CD14-positive monocyte (primary cell): ENCODE measurements around the gene MAD1L1. TPM values are rescaled to one million over a fixed set of nuclear protein-coding genes. Genes with fewer than 3 reads are reported as not detected.

Experiments used
- DNase-seq, 3 donors: peaks; one replicate each; pipeline ENCODE4 v3.0.0-alpha.2; 2011 to 2022
- H2AFZ ChIP-seq: 2 replicates; pipeline ENCODE4 v1.6.0; 2012; ENCODE audit warnings: mild to moderate bottlenecking, low read depth, low read length, inconsistent platforms; ENCODE audit not compliant: insufficient read depth, poor library complexity, severe bottlenecking
- H3K27ac ChIP-seq, 2 donors: 1 replicate in 1 of 2; 2 replicates in 1 of 2; pipeline ENCODE4 v1.5.1; 2012 to 2013; ENCODE audit warnings: low read length in 2 of 2, control low read depth in 1 of 2, inconsistent platforms in 1 of 2, low read depth in 1 of 2, mild to moderate bottlenecking in 1 of 2
- H3K27me3 ChIP-seq, 2 donors: one replicate each; pipeline versions ENCODE4 v1.6.0 to v1.6.1; 2011 to 2013; ENCODE audit warnings: low read length in 2 of 2; ENCODE audit not compliant: control insufficient read depth in 2 of 2, insufficient read depth in 2 of 2
- H3K36me3 ChIP-seq, 2 donors: replicated peaks in 1 of 2; 1 replicate in 1 of 2; 2 replicates in 1 of 2; pipeline versions ENCODE4 v1.5.1 to v1.6.1; 2012 to 2013; ENCODE audit warnings: low read length in 2 of 2, control low read depth in 1 of 2, inconsistent platforms in 1 of 2, mild to moderate bottlenecking in 1 of 2; ENCODE audit not compliant: insufficient read depth in 2 of 2, control insufficient read depth in 1 of 2
- H3K4me1 ChIP-seq, 2 donors: 1 replicate in 1 of 2; 2 replicates in 1 of 2; pipeline versions ENCODE4 v1.5.1 to v1.6.1; 2012 to 2013; ENCODE audit warnings: low read length in 2 of 2, control low read depth in 1 of 2, inconsistent platforms in 1 of 2, mild to moderate bottlenecking in 1 of 2, moderate library complexity in 1 of 2; ENCODE audit not compliant: insufficient read depth in 2 of 2, control insufficient read depth in 1 of 2
- H3K4me2 ChIP-seq: replicated peaks from 2 replicates; pipeline ENCODE3; 2012; ENCODE audit warnings: low read length, moderate library complexity, mild to moderate bottlenecking; ENCODE audit not compliant: poor library complexity, severe bottlenecking; ENCODE audit errors: extremely low read depth
- H3K4me3 ChIP-seq, 3 experiments: fragments of 200-600 bp in 1 of 3; sonication (generic) in 1 of 3; replicated peaks in 1 of 3; 1 replicate in 2 of 3; 2 replicates in 1 of 3; pipeline ENCODE4 v1.5.1; 2011 to 2013; ENCODE audit warnings: low read length in 3 of 3, mild to moderate bottlenecking in 3 of 3, control low read depth in 2 of 3, low read depth in 2 of 3, inconsistent platforms in 1 of 3, moderate library complexity in 1 of 3
- H3K79me2 ChIP-seq: 2 replicates; pipeline ENCODE4 v1.6.0; 2012; ENCODE audit warnings: mild to moderate bottlenecking, control low read depth, inconsistent platforms, low read length, moderate library complexity; ENCODE audit not compliant: insufficient read depth
- H3K9ac ChIP-seq: 2 replicates; pipeline ENCODE4 v1.6.0; 2017; ENCODE audit warnings: low read length, mild to moderate bottlenecking; ENCODE audit not compliant: insufficient read depth, poor library complexity, severe bottlenecking
- H3K9me3 ChIP-seq, 2 donors: replicated peaks in 1 of 2; 1 replicate in 1 of 2; 2 replicates in 1 of 2; pipeline versions ENCODE4 v1.5.1 to v1.6.1; 2012 to 2013; ENCODE audit warnings: low read length in 2 of 2, control low read depth in 1 of 2; ENCODE audit not compliant: control insufficient read depth in 1 of 2, insufficient read depth in 1 of 2
- H4K20me1 ChIP-seq: 2 replicates; pipeline ENCODE4 v1.6.0; 2012; ENCODE audit warnings: mild to moderate bottlenecking, low read length, control low read depth, moderate library complexity; ENCODE audit not compliant: insufficient read depth
- H3K27ac Mint-ChIP-seq, 7 donors: one replicate each; pipeline ENCODE4 v1.8.0; 2020; ENCODE audit warnings: mild to moderate bottlenecking in 7 of 7, mixed read lengths in 7 of 7, moderate library complexity in 6 of 7, inconsistent platforms in 2 of 7
- H3K27me3 Mint-ChIP-seq, 3 donors: one replicate each; pipeline ENCODE4 v1.8.0; 2021 to 2022; ENCODE audit warnings: low read depth in 3 of 3, mild to moderate bottlenecking in 3 of 3, mixed read lengths in 3 of 3, moderate library complexity in 3 of 3, inconsistent platforms in 1 of 3
- H3K36me3 Mint-ChIP-seq, 2 donors: one replicate each; pipeline ENCODE4 v1.8.0; 2020; ENCODE audit warnings: mixed read lengths in 2 of 2, inconsistent platforms in 1 of 2, mild to moderate bottlenecking in 1 of 2
- H3K4me1 Mint-ChIP-seq: one replicate; pipeline ENCODE4 v1.8.0; 2020; ENCODE audit warnings: mild to moderate bottlenecking, mixed read lengths
- H3K4me3 Mint-ChIP-seq, 2 donors: one replicate each; pipeline ENCODE4 v1.8.0; 2020; ENCODE audit warnings: mild to moderate bottlenecking in 2 of 2, mixed read lengths in 2 of 2, moderate library complexity in 1 of 2
- H3K9me3 Mint-ChIP-seq, 7 donors: one replicate each; pipeline ENCODE4 v1.8.0; 2020 to 2022; ENCODE audit warnings: mixed read lengths in 7 of 7, mild to moderate bottlenecking in 6 of 7, moderate library complexity in 6 of 7, inconsistent platforms in 2 of 7
- CTCF ChIP-seq: fragments of 200-600 bp; IDR thresholded peaks from one replicate; pipeline ENCODE4 v1.8.0; 2022; ENCODE audit warnings: antibody characterized with exemption, mild to moderate bottlenecking
- WGBS: methylation state at CpG from one replicate; pipeline ENCODE4 v1.1.5; 2013; ENCODE audit warnings: missing lambda C conversion rate; ENCODE audit not compliant: insufficient coverage; 5-methylcytosine and 5-hydroxymethylcytosine counted together
- intact Hi-C, 2 donors: fragments of 100-400 bp; cut with micrococcal nuclease; formaldehyde crosslinking; loops; one replicate each; pipeline versions ENCODE4 v1.15.0 to v1.15.1; 2023
- polyA plus RNA-seq, 3 donors: library from polyadenylated mRNA; depleted of rRNA in 1 of 3; unstranded in 2 of 3; stranded (reverse) in 1 of 3; fragments of 300-500 nt in 2 of 3; fragments of >200 nt in 1 of 3; fragmentation: Illumina TruSeq in 2 of 3; gene quantifications; 1 replicate in 2 of 3; 2 replicates in 1 of 3; pipeline ENCODE4 v1.2.3, GENCODE V29; 2012 to 2021

The MAD1L1 gene
- polyA plus RNA-seq, 3 donors, result 22.0 to 39.4 (median 33.2) TPM

- intact Hi-C loops, result no loop called here
- Histone ChIP-seq H3K4me3 (no peak overlapping the region), H3K79me2 (no peaks in the 10 kb centered on the region), H3K4me2 (no peak overlapping the region), H3K4me1 (no peaks in the 10 kb centered on the region), H2AFZ (no peak overlapping the region), H3K9me3 (no peaks in the 10 kb centered on the region), H3K27me3 (no peaks in the 10 kb centered on the region), H3K27ac (no peak overlapping the region), H4K20me1 (peaks cover 3% of the 10 kb centered on the region), H3K9ac (no peak overlapping the region), H3K36me3 (peaks cover 76 to 95% of the 10 kb centered on the region in 2 donors)
- WGBS, result 95% methylated on average over 27 of the region's 30 CpGs
- no peaks in the 10 kb centered on the region for H3K27me3 Mint-ChIP-seq
- H3K4me3 Mint-ChIP-seq, result no peak overlapping the region
- no peak for TF ChIP-seq CTCF
- H3K9me3 Mint-ChIP-seq, result peaks cover 0 to 7% (median 2%) of the 10 kb centered on the region in 7 donors
- no peaks in the 10 kb centered on the region for H3K4me1 Mint-ChIP-seq
- peak overlapping the region in 2 of 7 donors; percentile 28 to 51 for H3K27ac Mint-ChIP-seq
- DNase-seq, result no peak
- H3K36me3 Mint-ChIP-seq, result peaks cover 83 to 94% of the 10 kb centered on the region in 2 donors
Measured at GRCh38 chr7:2210551-2211258, 22.0 kb downstream of the MAD1L1 start.

- no peak overlapping the region for H2AFZ ChIP-seq
- H3K27me3 ChIP-seq, result no peaks in the 10 kb centered on the region
- H3K4me1 ChIP-seq, result no peaks in the 10 kb centered on the region
- no peaks in the 10 kb centered on the region for H3K79me2 ChIP-seq
- H3K27ac Mint-ChIP-seq, result peak overlapping the region in 2 of 7 donors; percentile 31 to 70
- WGBS, result 91% methylated on average over 8 of the region's 8 CpGs
- H3K36me3 Mint-ChIP-seq, result peaks cover 82 to 94% of the 10 kb centered on the region in 2 donors
- no peak overlapping the region for H3K9ac ChIP-seq
- intact Hi-C loops, result no loop called here
- H3K4me3 Mint-ChIP-seq, result no peak overlapping the region
- peaks cover 0 to 7% (median 2%) of the 10 kb centered on the region in 7 donors for H3K9me3 Mint-ChIP-seq
- peaks cover 3% of the 10 kb centered on the region for H4K20me1 ChIP-seq
- no peaks in the 10 kb centered on the region for H3K27me3 Mint-ChIP-seq
- H3K9me3 ChIP-seq, result no peaks in the 10 kb centered on the region
- no peaks in the 10 kb centered on the region for H3K4me1 Mint-ChIP-seq
- TF ChIP-seq CTCF, result no peak
- DNase-seq, result no peak
- no peak overlapping the region for H3K4me3 ChIP-seq
- H3K4me2 ChIP-seq, result no peak overlapping the region
- no peak overlapping the region for H3K27ac ChIP-seq
- H3K36me3 ChIP-seq, result peaks cover 69 to 87% of the 10 kb centered on the region in 2 donors
Measured at GRCh38 chr7:2209961-2210323, 22.8 kb downstream of the MAD1L1 start.
